GM08714 (cell line): Measurements from ENCODE around the gene MAP4K5.
"Not testable (repeated sequence)": the region's sequence is repeated elsewhere in the genome, so short reads cannot be mapped to it uniquely, and the experiment has no call there.

Experiments
- H3K4me3 ChIP-seq: fragments of 200-500 bp; sonication (Bioruptor generic); 2 replicates; pipeline ENCODE4 v1.5.1; 2014; ENCODE audit warnings: mild to moderate bottlenecking, low read length, inconsistent platforms
- ZNF274 ChIP-seq: IDR thresholded peaks from 2 replicates; pipeline ENCODE4 v1.6.1; 2012; ENCODE audit warnings: mild to moderate bottlenecking, low read depth, low read length

The MAP4K5 gene

DNA sequence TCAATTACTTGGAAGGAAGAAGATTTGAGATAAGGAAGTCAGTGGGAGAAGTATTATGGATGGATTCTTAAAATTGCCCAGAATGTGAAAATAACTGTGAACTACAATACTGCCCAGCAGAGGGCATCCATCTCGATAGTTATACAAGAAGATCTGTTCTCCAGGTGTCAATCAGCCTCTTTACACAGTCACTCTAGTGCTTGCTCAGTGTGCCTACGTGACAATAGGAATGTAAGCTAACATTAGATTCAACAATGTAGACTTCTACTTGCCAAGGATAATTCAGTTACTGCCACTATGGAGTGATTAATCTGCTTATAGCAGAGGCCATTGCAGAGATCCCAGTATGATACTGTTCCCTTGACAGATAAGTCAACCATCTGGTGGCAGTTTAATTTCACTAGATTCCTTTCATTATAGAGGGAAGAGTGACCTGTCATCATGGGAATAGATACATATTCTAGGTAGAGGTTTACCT is 10.6 kb upstream of the MAP4K5 start:
- TF ChIP-seq ZNF274: no peak
- H3K4me3 ChIP-seq: no peak overlapping the region

GRCh38 chr14:50541159-50541567 is 8.8 kb upstream of the MAP4K5 start:
- no peak overlapping the region for H3K4me3 ChIP-seq
- TF ChIP-seq ZNF274: no peak

GRCh38 chr14:50539051-50539450 is 6.7 kb upstream of the MAP4K5 start:
- H3K4me3 ChIP-seq: no peak overlapping the region
- no peak for TF ChIP-seq ZNF274

GRCh38 chr14:50538034-50538433 is 5.7 kb upstream of the MAP4K5 start:
- not testable (repeated sequence) for H3K4me3 ChIP-seq

GRCh38 chr14:50534997-50535396 is 2.6 kb upstream of the MAP4K5 start:
- no peak overlapping the region for H3K4me3 ChIP-seq
- no peak for TF ChIP-seq ZNF274

GRCh38 chr14:50534416-50534815 is 2.0 kb upstream of the MAP4K5 start:
- H3K4me3 ChIP-seq: no peak overlapping the region
- TF ChIP-seq ZNF274: no peak

DNA sequence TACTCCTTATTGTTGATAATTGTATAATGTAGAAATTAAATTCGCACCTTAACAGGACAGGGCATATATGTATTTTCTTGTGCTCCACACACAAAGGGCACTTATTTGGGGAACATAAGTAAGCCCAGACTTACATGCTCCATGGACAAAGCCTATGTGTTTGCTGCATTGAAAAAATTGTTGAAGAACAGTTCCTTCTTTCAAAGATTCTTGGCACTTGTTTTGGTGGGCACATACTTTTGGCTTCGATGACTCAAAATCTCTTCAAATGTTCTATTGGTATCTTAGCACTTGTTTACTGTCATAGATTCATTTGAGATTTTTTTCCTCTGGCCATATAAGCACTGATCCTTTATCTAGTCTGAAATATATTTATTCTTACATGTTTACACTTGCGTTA is 1.4 kb upstream of the MAP4K5 start:
- TF ChIP-seq ZNF274: no peak
- no peak overlapping the region for H3K4me3 ChIP-seq

DNA sequence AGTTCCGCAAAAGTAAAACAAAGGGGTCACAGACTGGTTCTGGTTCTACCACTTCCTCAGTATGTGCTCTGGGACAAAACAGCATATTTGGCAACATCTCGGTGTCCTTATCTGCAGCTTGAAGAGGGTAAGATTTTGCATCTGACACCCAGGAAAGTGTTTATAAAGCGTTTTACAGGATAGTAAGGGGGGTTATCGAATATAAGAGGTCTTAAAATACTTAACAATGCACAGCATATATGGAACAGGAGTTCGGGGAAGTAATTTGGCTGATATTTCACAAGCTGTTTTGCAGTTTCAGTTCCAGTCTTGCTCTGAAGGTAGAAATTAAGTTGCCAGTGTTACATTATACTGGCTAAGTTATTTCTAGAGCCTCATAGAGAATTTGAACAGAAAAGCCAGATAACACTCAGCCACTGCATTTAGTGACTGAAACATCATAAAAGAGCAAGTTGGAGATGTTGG is 904 bp upstream of the MAP4K5 start:
- peak overlapping the region; percentile 79; the same call in 1 of the 2 replicates for H3K4me3 ChIP-seq
- no peak for TF ChIP-seq ZNF274

- peak overlapping the region; percentile 79 for H3K4me3 ChIP-seq
- TF ChIP-seq ZNF274: no peak
Observed at GRCh38 chr14:50531595-50532501, 521 bp downstream of the MAP4K5 start.

GRCh38 chr14:50530794-50531365 is 1.5 kb downstream of the MAP4K5 start:
- H3K4me3 ChIP-seq: peak overlapping the region; percentile 79; the same call in 1 of the 2 replicates
- no peak for TF ChIP-seq ZNF274

DNA sequence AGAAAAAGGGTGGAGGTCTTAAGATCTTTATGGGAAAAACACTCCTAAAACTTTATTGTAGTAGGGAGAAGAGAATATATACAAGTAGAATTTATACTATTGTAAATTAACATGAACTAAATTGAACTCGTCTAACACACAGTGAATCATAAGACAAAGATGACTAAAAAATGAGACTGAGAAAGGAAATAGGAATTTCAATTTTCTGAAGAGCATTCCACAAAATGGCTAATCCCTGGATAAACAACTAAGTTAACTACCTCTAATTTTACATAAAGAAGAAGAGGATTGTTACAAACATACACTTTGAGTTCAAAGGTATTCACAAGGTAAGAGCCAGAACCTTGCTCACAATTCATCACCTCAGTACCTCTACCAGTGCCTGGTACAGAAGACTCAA is 2.0 kb downstream of the MAP4K5 start:
- H3K4me3 ChIP-seq: peak overlapping the region; percentile 11; the same call in 1 of the 2 replicates
- no peak for TF ChIP-seq ZNF274

DNA sequence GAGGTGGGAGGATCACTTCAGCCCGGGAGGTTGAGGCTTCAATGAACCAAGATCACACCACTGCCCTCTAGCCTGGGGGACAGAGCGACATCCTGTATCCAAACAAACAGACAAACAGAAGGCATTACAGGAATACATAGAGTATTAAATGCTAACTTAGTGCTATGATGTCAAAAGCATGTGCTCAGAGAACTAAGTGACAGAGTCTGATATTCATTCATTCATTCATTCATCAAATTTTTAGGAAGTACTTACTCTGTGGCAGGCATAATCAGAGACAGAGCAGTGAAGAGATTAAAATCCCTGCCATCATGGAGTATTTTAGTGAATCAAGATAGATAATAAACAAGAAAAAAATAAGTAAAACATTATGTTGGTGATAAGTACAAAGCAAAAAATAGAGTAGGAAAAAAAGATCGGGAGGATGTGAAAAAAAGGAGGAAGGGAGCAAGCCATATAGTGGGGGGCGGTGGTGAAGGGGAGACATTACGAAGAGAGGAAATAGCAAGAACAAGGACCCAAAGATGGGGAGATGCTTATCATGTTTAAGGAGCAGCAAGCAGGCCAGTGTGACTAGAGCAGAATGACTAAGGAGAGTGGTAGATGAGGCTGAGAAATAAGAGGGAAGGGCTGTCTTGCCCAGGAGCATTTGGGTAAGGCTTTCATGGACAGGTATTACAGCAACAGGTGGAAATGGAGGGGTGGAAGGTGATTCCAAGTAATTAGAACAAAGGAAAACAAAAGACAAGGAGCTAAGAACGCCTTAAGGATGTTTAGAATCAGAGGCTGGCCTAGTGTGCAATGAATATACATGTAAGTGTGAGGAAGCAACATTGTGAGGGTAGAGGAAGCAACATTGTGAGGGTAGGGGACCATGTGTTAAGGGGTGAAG is 2.8 kb downstream of the MAP4K5 start:
- no peak for TF ChIP-seq ZNF274
- no peak overlapping the region for H3K4me3 ChIP-seq

DNA sequence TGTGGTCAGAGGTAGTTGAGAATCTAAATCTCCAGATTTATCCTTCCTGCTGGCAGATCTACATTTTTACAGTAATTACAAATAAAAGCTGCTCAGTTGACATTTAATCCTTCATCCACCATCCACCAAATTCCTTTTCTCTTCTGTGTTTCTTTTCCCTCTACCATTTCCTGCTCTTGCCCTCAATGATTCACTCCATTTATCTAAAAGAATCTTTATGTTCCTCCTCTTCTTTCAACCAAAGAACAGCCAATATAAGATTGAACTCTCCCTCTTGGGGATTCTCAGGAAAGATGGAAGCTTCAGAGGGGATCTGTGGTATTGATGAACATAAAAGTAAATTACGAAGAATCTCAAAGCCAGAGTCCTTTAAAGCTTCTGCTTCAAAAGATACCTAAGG is 4.4 kb downstream of the MAP4K5 start:
- H3K4me3 ChIP-seq: no peak overlapping the region
- no peak for TF ChIP-seq ZNF274
